ENCODE measurements around the gene ZBTB40. TPM values are rescaled to one million over a fixed set of nuclear protein-coding genes. Genes with fewer than 3 reads are reported as not detected.

ZBTB40 gene
- total RNA-seq, 6 experiments from 2014 or later, result 8.8 to 12.2 (median 10.7) TPM

- no peak for DNase-seq
- Mint-ChIP-seq H3K36me3 (ENCODE audit: low read depth) (peaks cover 6% of the 10 kb centered on the region; the same call in 1 of the 2 replicates), H3K9me3 (no peaks in the 10 kb centered on the region)
Measured at GRCh38 chr1:22524481-22524880, 72.8 kb downstream of the ZBTB40 start.

DNA sequence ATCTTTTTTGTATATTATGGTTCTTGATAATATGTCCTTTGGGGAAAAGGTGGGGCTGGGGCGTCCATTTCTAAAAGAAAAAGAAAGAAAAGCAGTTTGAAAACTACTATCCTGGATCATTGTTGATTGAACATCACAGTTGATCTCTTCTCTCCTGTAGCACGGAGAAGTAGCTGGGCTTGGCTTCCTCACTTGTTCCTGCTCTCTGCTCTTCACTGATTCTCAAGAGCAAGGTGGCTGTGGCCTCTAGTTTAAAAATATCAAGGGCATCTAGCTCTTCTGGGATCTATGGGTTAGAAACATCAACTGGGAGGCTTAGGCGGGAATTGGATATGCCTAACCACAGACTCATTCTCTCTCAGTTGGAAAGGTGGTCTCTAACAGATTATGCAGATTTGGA lies 73.6 kb downstream of the ZBTB40 start:
- Mint-ChIP-seq H3K27me3 (ENCODE audit: insufficient read depth) (no peaks in the 10 kb centered on the region; the same call in none of the 2 replicates), H3K9me3 (no peaks in the 10 kb centered on the region), H3K36me3 (ENCODE audit: low read depth) (peaks cover 2% of the 10 kb centered on the region; the same call in 1 of the 2 replicates), H3K4me1 (ENCODE audit: low read depth) (peaks cover 12% of the 10 kb centered on the region), H3K4me3 (no peak overlapping the region), H3K27ac (no peak overlapping the region)
- no peak for DNase-seq
- no peak for TF ChIP-seq CTCF (IDR thresholded peaks at IDR 0.05)

More at GRCh38 chr1:22524481-22524880, 72.8 kb downstream of the ZBTB40 start:
- TF ChIP-seq CTCF (IDR thresholded peaks at IDR 0.05), result no peak
- H3K4me1 Mint-ChIP-seq (ENCODE audit: low read depth), result peaks cover 4% of the 10 kb centered on the region
- H3K27me3 Mint-ChIP-seq (ENCODE audit: insufficient read depth), result no peaks in the 10 kb centered on the region; the same call in none of the 2 replicates
- H3K27ac Mint-ChIP-seq, result no peak overlapping the region
- no peak overlapping the region for H3K4me3 Mint-ChIP-seq

GRCh38 chr1:22525646-22526045 lies 74.0 kb downstream of the ZBTB40 start:
- no peaks in the 10 kb centered on the region for H3K36me3 Mint-ChIP-seq (ENCODE audit: low read depth)
- no peaks in the 10 kb centered on the region for H3K9me3 Mint-ChIP-seq
- no peak for DNase-seq
- H3K27me3 Mint-ChIP-seq (ENCODE audit: insufficient read depth), result no peaks in the 10 kb centered on the region; the same call in none of the 2 replicates
- H3K4me1 Mint-ChIP-seq (ENCODE audit: low read depth), result peaks cover 16% of the 10 kb centered on the region
- no peak overlapping the region for H3K4me3 Mint-ChIP-seq
- H3K27ac Mint-ChIP-seq, result no peak overlapping the region
- no peak for TF ChIP-seq CTCF (IDR thresholded peaks at IDR 0.05)

- H3K27ac Mint-ChIP-seq, result no peak overlapping the region
- peaks cover 20% of the 10 kb centered on the region for H3K4me1 Mint-ChIP-seq (ENCODE audit: low read depth)
- no peak for TF ChIP-seq CTCF (IDR thresholded peaks at IDR 0.05)
- H3K36me3 Mint-ChIP-seq (ENCODE audit: low read depth), result no peaks in the 10 kb centered on the region
- no peak overlapping the region for H3K4me3 Mint-ChIP-seq
- H3K9me3 Mint-ChIP-seq, result no peaks in the 10 kb centered on the region
- DNase-seq, result no peak
- no peaks in the 10 kb centered on the region; the same call in none of the 2 replicates for H3K27me3 Mint-ChIP-seq (ENCODE audit: insufficient read depth)
Measured at GRCh38 chr1:22526098-22526497, 74.4 kb downstream of the ZBTB40 start.

DNA sequence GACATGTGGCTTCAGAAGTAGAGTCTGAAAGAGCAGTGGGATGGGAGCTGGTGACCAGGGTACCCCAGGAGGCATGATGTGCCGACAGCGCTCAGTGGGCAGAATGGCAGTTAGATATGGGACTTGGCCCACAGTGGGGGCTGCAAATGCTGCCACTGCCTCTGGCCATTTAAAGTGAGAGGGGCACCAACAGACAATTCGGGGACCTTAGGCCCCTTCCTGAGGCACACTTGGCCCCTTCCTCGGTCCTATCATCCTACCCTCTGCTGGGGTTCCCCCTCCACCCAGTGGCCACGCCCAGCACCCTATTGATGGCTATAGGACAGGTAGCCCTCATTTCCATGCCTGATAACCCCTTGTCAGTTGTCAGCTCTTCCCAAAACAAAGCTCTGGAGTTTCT lies 75.0 kb downstream of the ZBTB40 start:
- Mint-ChIP-seq H3K4me3 (no peak overlapping the region), H3K4me1 (ENCODE audit: low read depth) (peaks cover 23% of the 10 kb centered on the region), H3K36me3 (ENCODE audit: low read depth) (no peaks in the 10 kb centered on the region), H3K27ac (no peak overlapping the region), H3K27me3 (ENCODE audit: insufficient read depth) (no peaks in the 10 kb centered on the region; the same call in none of the 2 replicates), H3K9me3 (no peaks in the 10 kb centered on the region)
- no peak for TF ChIP-seq CTCF (IDR thresholded peaks at IDR 0.05)
- no peak for DNase-seq

DNA sequence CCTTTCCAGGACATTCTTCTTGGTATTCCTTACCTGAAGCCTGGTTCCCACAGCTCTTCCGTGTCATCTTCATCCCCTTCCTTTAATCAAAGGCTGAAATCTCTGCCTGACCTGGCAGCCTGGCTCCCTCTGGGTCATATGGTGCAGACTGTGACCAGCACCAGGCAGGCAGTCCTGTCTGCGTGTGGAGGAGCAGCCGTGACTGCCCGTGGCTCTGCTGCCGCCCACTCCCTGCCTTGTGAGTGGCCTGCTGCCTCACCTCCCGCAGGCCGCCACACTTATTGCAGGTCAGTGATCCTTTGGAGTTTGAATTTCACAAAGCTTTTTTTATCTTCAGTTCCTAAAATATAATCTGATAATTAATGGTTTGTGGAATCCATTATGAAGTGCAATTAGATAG lies 75.5 kb downstream of the ZBTB40 start:
- DNase-seq, result no peak
- Mint-ChIP-seq H3K9me3 (no peaks in the 10 kb centered on the region), H3K4me3 (no peak overlapping the region), H3K27ac (no peak overlapping the region), H3K4me1 (ENCODE audit: low read depth) (peaks cover 23% of the 10 kb centered on the region), H3K36me3 (ENCODE audit: low read depth) (no peaks in the 10 kb centered on the region), H3K27me3 (ENCODE audit: insufficient read depth) (no peaks in the 10 kb centered on the region; the same call in none of the 2 replicates)
- peak; percentile 30; the same call in 1 of the 2 replicates for TF ChIP-seq CTCF (IDR thresholded peaks at IDR 0.05)
